Lower lobe of right lung (tissue), 2 donors: ENCODE data around the gene SNRPB. TPM values are rescaled to one million over a fixed set of nuclear protein-coding genes. Genes with fewer than 3 reads are reported as not detected.

Source experiments
- ATAC-seq, 2 donors: fragments of 200-7000 bp; cut with Tn5 transposase; one replicate each; pipeline ENCODE4 v1.9.1; 2020 to 2022; ENCODE audit warnings: mild to moderate bottlenecking in 2 of 2, moderate library complexity in 2 of 2
- DNase-seq: peaks from one replicate; pipeline ENCODE4 v3.0.0-alpha.2; 2020
- H3K27ac ChIP-seq: fragments of 200-600 bp; one replicate; pipeline ENCODE4 v1.8.0; 2022
- H3K27me3 ChIP-seq: fragments of 200-600 bp; one replicate; pipeline ENCODE4 v1.8.0; 2022; ENCODE audit warnings: low read depth
- H3K36me3 ChIP-seq: fragments of 200-600 bp; one replicate; pipeline ENCODE4 v1.8.0; 2022; ENCODE audit warnings: mild to moderate bottlenecking
- H3K4me1 ChIP-seq: fragments of 200-600 bp; one replicate; pipeline ENCODE4 v1.8.0; 2022
- H3K4me3 ChIP-seq: fragments of 200-600 bp; one replicate; pipeline ENCODE4 v1.8.0; 2022; ENCODE audit warnings: mild to moderate bottlenecking
- H3K9me3 ChIP-seq: fragments of 200-600 bp; one replicate; pipeline ENCODE4 v1.8.0; 2022
- intact Hi-C: fragments of 100-400 bp; cut with DNase I; formaldehyde crosslinking; loops from one replicate; pipeline ENCODE4 v1.11.0; 2022
- total RNA-seq: library from RNA; stranded (reverse); fragmentation: NEBNext Ultra II Directional; extraction: Animal tissue kit (Norgen Biotek cat#: 25700); gene quantifications from one replicate; pipeline ENCODE4 v1.2.1, GENCODE V29; 2021
- TF ChIP-seq, protein P1 (sequence below): fragments of 200-600 bp; IDR thresholded peaks from one replicate; pipeline ENCODE4 v1.8.0; 2022; ENCODE audit warnings: antibody characterized with exemption, mild to moderate bottlenecking
- donor health status: DM: no; HTN: yes; CAD: no; lungs with severe emphysema.

SNRPB gene
- total RNA-seq, 1 donor from 2014 or later: 78.8 TPM

- Histone ChIP-seq H3K4me1 (peaks cover 23% of the 10 kb centered on the region), H3K27me3 (no peaks in the 10 kb centered on the region), H3K4me3 (peak overlapping the region; percentile 78), H3K9me3 (no peaks in the 10 kb centered on the region), H3K27ac (no peak overlapping the region), H3K36me3 (peaks cover 46% of the 10 kb centered on the region)
- intact Hi-C loops: no loop called here
- no peak for ATAC-seq
- no peak for DNase-seq
- TF ChIP-seq, protein P1, sequence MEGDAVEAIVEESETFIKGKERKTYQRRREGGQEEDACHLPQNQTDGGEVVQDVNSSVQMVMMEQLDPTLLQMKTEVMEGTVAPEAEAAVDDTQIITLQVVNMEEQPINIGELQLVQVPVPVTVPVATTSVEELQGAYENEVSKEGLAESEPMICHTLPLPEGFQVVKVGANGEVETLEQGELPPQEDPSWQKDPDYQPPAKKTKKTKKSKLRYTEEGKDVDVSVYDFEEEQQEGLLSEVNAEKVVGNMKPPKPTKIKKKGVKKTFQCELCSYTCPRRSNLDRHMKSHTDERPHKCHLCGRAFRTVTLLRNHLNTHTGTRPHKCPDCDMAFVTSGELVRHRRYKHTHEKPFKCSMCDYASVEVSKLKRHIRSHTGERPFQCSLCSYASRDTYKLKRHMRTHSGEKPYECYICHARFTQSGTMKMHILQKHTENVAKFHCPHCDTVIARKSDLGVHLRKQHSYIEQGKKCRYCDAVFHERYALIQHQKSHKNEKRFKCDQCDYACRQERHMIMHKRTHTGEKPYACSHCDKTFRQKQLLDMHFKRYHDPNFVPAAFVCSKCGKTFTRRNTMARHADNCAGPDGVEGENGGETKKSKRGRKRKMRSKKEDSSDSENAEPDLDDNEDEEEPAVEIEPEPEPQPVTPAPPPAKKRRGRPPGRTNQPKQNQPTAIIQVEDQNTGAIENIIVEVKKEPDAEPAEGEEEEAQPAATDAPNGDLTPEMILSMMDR: no peak
Measured at GRCh38 chr20:2468581-2469407, 1.8 kb downstream of the SNRPB start.

GRCh38 chr20:2467412-2467811 is 3.2 kb downstream of the SNRPB start:
- Histone ChIP-seq H3K4me1 (peaks cover 23% of the 10 kb centered on the region), H3K9me3 (no peaks in the 10 kb centered on the region), H3K27ac (no peak overlapping the region), H3K4me3 (no peak overlapping the region), H3K27me3 (no peaks in the 10 kb centered on the region), H3K36me3 (peaks cover 60% of the 10 kb centered on the region)
- intact Hi-C loops: no loop called here
- TF ChIP-seq, protein P1: no peak
- DNase-seq: no peak
- no peak for ATAC-seq

DNA sequence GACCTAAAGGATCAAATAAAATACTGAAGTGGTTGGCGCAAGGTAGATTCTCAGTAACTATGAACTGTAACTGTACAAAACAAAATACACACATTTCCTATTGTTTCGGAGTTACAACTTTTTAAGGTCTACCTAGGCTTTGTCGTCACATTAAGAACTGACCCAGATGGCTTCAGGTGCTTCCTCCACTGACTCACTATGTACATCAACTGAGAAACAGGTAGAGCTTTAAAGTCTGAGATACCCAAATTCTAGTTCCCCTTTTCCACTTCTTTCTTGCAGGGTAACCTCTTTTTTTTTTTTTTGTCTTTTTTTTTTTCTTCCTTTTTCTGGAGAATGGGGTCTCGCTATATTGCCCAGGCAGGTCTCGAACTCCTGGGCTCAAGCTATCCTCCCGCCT is 5.5 kb downstream of the SNRPB start:
- ATAC-seq: no peak
- Histone ChIP-seq H3K4me1 (peaks cover 23% of the 10 kb centered on the region), H3K4me3 (no peak overlapping the region), H3K36me3 (peaks cover 83% of the 10 kb centered on the region), H3K9me3 (no peaks in the 10 kb centered on the region), H3K27ac (no peak overlapping the region), H3K27me3 (no peaks in the 10 kb centered on the region)
- TF ChIP-seq, protein P1: no peak
- intact Hi-C loops: no loop called here
- DNase-seq: no peak

DNA sequence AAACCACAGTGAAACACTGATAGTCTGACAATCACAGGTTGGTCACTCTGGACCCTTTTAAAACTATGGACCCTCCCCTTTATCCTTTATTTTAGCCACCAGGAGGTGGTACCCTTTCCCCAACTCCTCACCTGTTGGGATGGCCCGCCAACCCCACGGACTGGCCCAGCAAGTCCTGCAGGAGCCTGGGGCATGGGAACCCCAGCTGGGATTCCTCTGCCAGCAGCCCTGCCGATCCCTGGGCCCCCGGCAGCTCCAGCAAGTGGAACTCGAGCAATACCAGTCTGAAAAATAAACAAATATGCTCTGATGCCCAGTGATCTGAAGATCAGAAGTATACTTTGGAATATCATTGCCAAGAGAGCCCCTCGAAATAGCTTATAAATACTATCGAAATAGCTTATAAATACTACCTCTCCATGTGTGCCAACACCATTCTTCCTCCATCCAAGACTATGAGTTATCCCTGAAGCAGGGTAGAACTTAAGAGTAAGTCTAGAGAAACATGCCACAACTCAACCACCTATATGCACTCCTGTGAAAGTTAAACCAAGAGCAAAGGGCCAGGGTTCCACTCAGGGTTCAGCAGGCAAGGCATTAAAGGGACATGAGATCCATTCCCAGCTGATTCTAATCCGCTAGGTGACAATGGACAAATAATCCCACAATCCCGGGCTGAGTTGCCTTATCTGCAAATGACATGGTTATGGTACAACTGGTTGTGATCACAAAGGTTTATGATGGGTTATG is 6.8 kb downstream of the SNRPB start:
- intact Hi-C loops: no loop called here
- DNase-seq: no peak
- Histone ChIP-seq H3K36me3 (peaks cover 96% of the 10 kb centered on the region), H3K4me1 (peaks cover 13% of the 10 kb centered on the region), H3K27me3 (no peaks in the 10 kb centered on the region), H3K27ac (no peak overlapping the region), H3K9me3 (no peaks in the 10 kb centered on the region), H3K4me3 (no peak overlapping the region)
- ATAC-seq: no peak
- TF ChIP-seq, protein P1: no peak

- H3K9me3 ChIP-seq: no peaks in the 10 kb centered on the region
- TF ChIP-seq, protein P1: no peak
- peak in 1 of 2 donors; percentile 23 for ATAC-seq
- intact Hi-C loops: no loop called here
- H3K27ac ChIP-seq: no peak overlapping the region
- H3K4me1 ChIP-seq: peaks cover 5% of the 10 kb centered on the region
- peaks cover 91% of the 10 kb centered on the region for H3K36me3 ChIP-seq
- no peaks in the 10 kb centered on the region for H3K27me3 ChIP-seq
- no peak for DNase-seq
- H3K4me3 ChIP-seq: no peak overlapping the region
Measured at GRCh38 chr20:2462484-2462883, 8.1 kb downstream of the SNRPB start.
